Gastroesophageal sphincter (tissue), 3 donors: ENCODE measurements around the gene COX5B.

Experiments
- EP300 ChIP-seq: sonication (generic); formaldehyde crosslinking; IDR thresholded peaks from one replicate; pipeline ENCODE4 v1.6.1; 2017; ENCODE audit warnings: antibody characterized with exemption, mild to moderate bottlenecking
- POLR2A ChIP-seq, 2 donors: fragments of 450-650 bp; IDR thresholded peaks; one replicate each; pipeline ENCODE4 v1.6.1; 2017; ENCODE audit warnings: antibody characterized with exemption in 2 of 2, mild to moderate bottlenecking in 2 of 2, moderate library complexity in 1 of 2
- POLR2AphosphoS5 ChIP-seq: sonication (generic); formaldehyde crosslinking; IDR thresholded peaks from one replicate; pipeline ENCODE4 v1.6.1; 2017; ENCODE audit warnings: antibody characterized with exemption
- TF ChIP-seq, protein P1 (sequence below), 4 experiments: fragments of 200-600 bp in 2 of 4; fragments of 450-650 bp in 2 of 4; sonication (generic) in 1 of 4; IDR thresholded peaks; one replicate each; pipeline ENCODE4 v1.5.1; 2017 to 2019; ENCODE audit warnings: antibody characterized with exemption in 4 of 4, mild to moderate bottlenecking in 2 of 4, moderate library complexity in 2 of 4

DNA sequence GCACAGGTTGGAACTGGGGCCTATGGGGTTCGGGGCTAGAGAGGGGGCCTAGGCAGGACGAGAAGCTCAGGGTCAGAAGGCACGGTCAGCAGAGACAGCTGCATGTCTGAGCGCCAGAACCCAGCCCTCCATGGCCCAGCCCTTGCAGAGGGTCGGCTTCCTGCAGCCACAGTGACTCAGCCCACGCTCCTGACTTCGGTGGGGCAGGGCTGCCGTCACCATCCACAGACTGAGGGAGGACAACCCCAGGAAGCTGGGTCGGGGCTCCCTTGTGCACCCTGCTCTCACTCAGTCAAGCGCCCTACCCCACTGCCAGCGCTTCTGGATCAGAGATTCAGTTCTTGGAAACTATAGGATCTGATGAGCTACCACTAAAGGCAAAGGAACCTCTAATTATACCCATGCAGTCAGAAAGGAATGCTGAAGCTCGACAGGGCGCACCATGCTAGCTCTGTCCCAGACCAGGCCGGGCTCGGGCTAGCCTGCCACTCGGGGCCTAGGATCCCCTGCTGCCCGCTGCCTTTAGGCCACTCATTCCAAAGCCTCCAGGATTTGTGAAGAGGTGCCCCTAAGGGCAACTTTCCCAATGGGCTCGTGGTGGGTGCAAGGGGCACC, 15.0 kb downstream of the COX5B start:
- TF ChIP-seq, protein P1, sequence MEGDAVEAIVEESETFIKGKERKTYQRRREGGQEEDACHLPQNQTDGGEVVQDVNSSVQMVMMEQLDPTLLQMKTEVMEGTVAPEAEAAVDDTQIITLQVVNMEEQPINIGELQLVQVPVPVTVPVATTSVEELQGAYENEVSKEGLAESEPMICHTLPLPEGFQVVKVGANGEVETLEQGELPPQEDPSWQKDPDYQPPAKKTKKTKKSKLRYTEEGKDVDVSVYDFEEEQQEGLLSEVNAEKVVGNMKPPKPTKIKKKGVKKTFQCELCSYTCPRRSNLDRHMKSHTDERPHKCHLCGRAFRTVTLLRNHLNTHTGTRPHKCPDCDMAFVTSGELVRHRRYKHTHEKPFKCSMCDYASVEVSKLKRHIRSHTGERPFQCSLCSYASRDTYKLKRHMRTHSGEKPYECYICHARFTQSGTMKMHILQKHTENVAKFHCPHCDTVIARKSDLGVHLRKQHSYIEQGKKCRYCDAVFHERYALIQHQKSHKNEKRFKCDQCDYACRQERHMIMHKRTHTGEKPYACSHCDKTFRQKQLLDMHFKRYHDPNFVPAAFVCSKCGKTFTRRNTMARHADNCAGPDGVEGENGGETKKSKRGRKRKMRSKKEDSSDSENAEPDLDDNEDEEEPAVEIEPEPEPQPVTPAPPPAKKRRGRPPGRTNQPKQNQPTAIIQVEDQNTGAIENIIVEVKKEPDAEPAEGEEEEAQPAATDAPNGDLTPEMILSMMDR (IDR thresholded peaks at IDR 0.05), result no peak
- TF ChIP-seq POLR2AphosphoS5, result no peak
- no peak for TF ChIP-seq POLR2A (IDR thresholded peaks at IDR 0.05)
- no peak for TF ChIP-seq EP300
